OCI-LY1 (cell line): ENCODE results near the gene PI4KA.

Experiments
- H2AFZ ChIP-seq: fragments of 200-600 bp; sonication (generic), shearing (Covaris generic); 2 replicates; pipeline ENCODE4 v1.6.0; 2014; ENCODE audit warnings: antibody characterized with exemption, mild to moderate bottlenecking, low read length
- H3F3A ChIP-seq: fragments of 200-600 bp; sonication (generic), shearing (Covaris generic); 2 replicates; pipeline ENCODE4 v1.6.0; 2014; ENCODE audit warnings: mild to moderate bottlenecking, antibody characterized with exemption, low read length, moderate library complexity; ENCODE audit not compliant: insufficient read depth
- H3K27ac ChIP-seq: fragments of 200-600 bp; sonication (generic); 2 replicates; pipeline ENCODE4 v1.5.1; 2014; ENCODE audit warnings: low read length, mixed run types, mild to moderate bottlenecking, low read depth; ENCODE audit not compliant: poor library complexity, severe bottlenecking
- H3K27me3 ChIP-seq: fragments of 200-600 bp; sonication (generic); 2 replicates; pipeline ENCODE4 v1.6.0; 2014; ENCODE audit warnings: antibody characterized with exemption, mild to moderate bottlenecking, low read length, moderate library complexity; ENCODE audit not compliant: insufficient read depth
- H3K36me3 ChIP-seq: fragments of 200-600 bp; sonication (generic); 2 replicates; pipeline ENCODE4 v1.6.1; 2014; ENCODE audit warnings: mild to moderate bottlenecking, antibody characterized with exemption, low read length, moderate library complexity, mixed read lengths; ENCODE audit not compliant: insufficient read depth
- H3K4me1 ChIP-seq: fragments of 200-600 bp; sonication (generic); 2 replicates; pipeline ENCODE4 v1.5.1; 2014; ENCODE audit warnings: mild to moderate bottlenecking, low read length, moderate library complexity; ENCODE audit not compliant: insufficient read depth, severe bottlenecking
- H3K4me2 ChIP-seq: fragments of 200-600 bp; sonication (generic), shearing (Covaris generic); 2 replicates; pipeline ENCODE4 v1.6.1; 2014; ENCODE audit warnings: low read length
- H3K4me3 ChIP-seq: fragments of 200-600 bp; sonication (generic); 2 replicates; pipeline ENCODE4 v1.5.1; 2014; ENCODE audit warnings: low read length, low read depth, mild to moderate bottlenecking, mixed read lengths; ENCODE audit not compliant: poor library complexity, severe bottlenecking
- H3K79me2 ChIP-seq: fragments of 200-600 bp; shearing (Covaris generic); 2 replicates; pipeline ENCODE4 v1.6.1; 2016; ENCODE audit warnings: mixed run types, low read length, mixed read lengths; ENCODE audit not compliant: insufficient read depth
- H3K9ac ChIP-seq: fragments of 200-600 bp; sonication (generic), shearing (Covaris generic); 2 replicates; pipeline ENCODE4 v1.6.1; 2014; ENCODE audit warnings: mild to moderate bottlenecking, low read length, mixed read lengths
- H3K9me2 ChIP-seq: fragments of 200-600 bp; sonication (generic), shearing (Covaris generic); 2 replicates; pipeline ENCODE4 v1.6.1; 2014; ENCODE audit warnings: low read depth, mild to moderate bottlenecking, low read length, mixed read lengths
- H3K9me3 ChIP-seq: fragments of 200-600 bp; shearing (Covaris generic); 2 replicates; pipeline ENCODE4 v1.6.1; 2014; ENCODE audit warnings: low read length, mixed read lengths
- H4K20me1 ChIP-seq: fragments of 200-600 bp; sonication (generic), shearing (Covaris generic); 2 replicates; pipeline ENCODE4 v1.6.0; 2016; ENCODE audit warnings: mild to moderate bottlenecking, low read length; ENCODE audit not compliant: insufficient read depth
- EZH2 ChIP-seq: fragments of 200-600 bp; sonication (generic), shearing (Covaris generic); IDR thresholded peaks from 2 replicates; pipeline ENCODE4 v1.8.0; 2017; ENCODE audit warnings: borderline replicate concordance, mixed run types, mild to moderate bottlenecking, antibody characterized with exemption, low read length, moderate library complexity, mixed read lengths
- TF ChIP-seq, protein P1 (sequence below): fragments of 200-600 bp; sonication (generic), shearing (Covaris generic); IDR thresholded peaks from 2 replicates; pipeline ENCODE4 v1.5.1; 2017; ENCODE audit warnings: mild to moderate bottlenecking, antibody characterized with exemption, low read length, moderate library complexity, mixed read lengths

Gene PI4KA

DNA sequence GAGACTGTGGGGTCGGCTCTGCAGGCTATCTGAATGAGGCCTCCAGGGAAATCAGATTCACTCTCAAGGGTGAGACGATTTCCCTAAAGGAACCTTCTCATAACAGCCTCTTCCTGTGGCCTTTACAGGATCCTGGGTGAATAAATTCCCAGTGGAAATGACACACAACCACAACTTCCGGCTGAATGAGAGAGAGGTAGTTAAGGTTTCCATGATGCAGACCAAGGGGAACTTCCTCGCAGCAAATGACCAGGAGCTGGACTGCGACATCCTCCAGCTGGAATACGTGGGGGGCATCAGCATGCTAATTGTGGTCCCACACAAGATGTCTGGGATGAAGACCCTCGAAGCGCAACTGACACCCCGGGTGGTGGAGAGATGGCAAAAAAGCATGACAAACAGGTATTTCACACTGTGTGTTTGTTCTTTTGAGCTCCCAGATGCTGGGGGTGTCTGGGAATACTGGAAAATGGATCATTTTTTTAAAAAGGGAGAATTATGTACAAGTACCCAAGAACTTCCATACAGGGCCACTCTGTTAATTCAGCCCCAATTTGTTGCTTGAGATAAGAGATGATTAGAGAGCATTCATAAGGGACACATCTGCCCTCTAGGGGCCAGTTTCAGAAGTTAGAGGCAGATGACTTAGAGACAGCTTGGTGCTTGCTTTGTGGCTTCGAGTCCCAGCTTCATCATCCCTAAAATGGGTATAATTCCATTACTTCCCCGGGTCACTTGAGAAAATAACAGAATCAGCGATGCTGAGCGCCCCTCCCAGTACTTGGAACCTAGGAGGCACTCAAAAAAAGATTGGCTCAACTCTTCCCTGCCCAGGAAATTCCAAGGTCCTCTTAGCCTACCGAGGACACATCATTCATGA lies 74.5 kb downstream of the PI4KA start:
- Histone ChIP-seq H3F3A (no peaks in the 10 kb centered on the region), H3K4me1 (peaks cover 7% of the 10 kb centered on the region), H3K9ac (no peak overlapping the region), H3K9me3 (no peaks in the 10 kb centered on the region), H2AFZ (no peak overlapping the region), H3K9me2 (no peaks in the 10 kb centered on the region), H3K27me3 (no peaks in the 10 kb centered on the region), H3K4me2 (peak overlapping the region; percentile 6; the same call in 1 of the 2 replicates), H3K79me2 (no peaks in the 10 kb centered on the region), H3K36me3 (peaks cover 36% of the 10 kb centered on the region; the same call in 1 of the 2 replicates), H3K4me3 (no peak overlapping the region), H4K20me1 (no peaks in the 10 kb centered on the region), H3K27ac (no peak overlapping the region)
- TF ChIP-seq, protein P1, sequence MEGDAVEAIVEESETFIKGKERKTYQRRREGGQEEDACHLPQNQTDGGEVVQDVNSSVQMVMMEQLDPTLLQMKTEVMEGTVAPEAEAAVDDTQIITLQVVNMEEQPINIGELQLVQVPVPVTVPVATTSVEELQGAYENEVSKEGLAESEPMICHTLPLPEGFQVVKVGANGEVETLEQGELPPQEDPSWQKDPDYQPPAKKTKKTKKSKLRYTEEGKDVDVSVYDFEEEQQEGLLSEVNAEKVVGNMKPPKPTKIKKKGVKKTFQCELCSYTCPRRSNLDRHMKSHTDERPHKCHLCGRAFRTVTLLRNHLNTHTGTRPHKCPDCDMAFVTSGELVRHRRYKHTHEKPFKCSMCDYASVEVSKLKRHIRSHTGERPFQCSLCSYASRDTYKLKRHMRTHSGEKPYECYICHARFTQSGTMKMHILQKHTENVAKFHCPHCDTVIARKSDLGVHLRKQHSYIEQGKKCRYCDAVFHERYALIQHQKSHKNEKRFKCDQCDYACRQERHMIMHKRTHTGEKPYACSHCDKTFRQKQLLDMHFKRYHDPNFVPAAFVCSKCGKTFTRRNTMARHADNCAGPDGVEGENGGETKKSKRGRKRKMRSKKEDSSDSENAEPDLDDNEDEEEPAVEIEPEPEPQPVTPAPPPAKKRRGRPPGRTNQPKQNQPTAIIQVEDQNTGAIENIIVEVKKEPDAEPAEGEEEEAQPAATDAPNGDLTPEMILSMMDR, result peak; percentile 83
- TF ChIP-seq EZH2, result no peak

DNA sequence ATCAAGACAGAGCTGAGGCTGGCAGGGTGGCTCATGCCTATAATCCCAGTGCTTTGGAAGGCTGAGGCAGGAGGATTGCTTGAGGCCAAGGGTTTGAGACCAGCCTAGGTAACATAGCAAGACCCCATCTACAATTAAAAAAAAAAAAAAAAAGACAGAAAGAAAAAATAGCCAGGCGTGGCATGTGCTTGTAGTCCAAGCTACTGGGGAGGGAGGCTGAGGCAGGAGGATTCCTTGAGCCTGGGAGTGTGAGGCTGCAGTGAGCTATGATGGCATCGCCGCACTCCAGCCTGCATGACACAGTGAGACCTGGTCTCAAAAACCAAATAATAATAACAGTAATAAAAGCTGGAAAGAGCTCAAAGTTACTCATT lies 75.3 kb downstream of the PI4KA start:
- no peak overlapping the region for H2AFZ ChIP-seq
- TF ChIP-seq, protein P1, result no peak
- TF ChIP-seq EZH2, result no peak
- no peaks in the 10 kb centered on the region for H3K27me3 ChIP-seq
- no peak overlapping the region for H3K4me2 ChIP-seq
- no peaks in the 10 kb centered on the region for H3K9me2 ChIP-seq
- no peak overlapping the region for H3K27ac ChIP-seq
- no peak overlapping the region for H3K9ac ChIP-seq
- no peaks in the 10 kb centered on the region for H3K79me2 ChIP-seq
- H3K4me3 ChIP-seq, result no peak overlapping the region
- no peaks in the 10 kb centered on the region for H3F3A ChIP-seq
- peaks cover 36% of the 10 kb centered on the region; the same call in 1 of the 2 replicates for H3K36me3 ChIP-seq
- peaks cover 7% of the 10 kb centered on the region for H3K4me1 ChIP-seq
- no peaks in the 10 kb centered on the region for H3K9me3 ChIP-seq
- no peaks in the 10 kb centered on the region for H4K20me1 ChIP-seq

DNA sequence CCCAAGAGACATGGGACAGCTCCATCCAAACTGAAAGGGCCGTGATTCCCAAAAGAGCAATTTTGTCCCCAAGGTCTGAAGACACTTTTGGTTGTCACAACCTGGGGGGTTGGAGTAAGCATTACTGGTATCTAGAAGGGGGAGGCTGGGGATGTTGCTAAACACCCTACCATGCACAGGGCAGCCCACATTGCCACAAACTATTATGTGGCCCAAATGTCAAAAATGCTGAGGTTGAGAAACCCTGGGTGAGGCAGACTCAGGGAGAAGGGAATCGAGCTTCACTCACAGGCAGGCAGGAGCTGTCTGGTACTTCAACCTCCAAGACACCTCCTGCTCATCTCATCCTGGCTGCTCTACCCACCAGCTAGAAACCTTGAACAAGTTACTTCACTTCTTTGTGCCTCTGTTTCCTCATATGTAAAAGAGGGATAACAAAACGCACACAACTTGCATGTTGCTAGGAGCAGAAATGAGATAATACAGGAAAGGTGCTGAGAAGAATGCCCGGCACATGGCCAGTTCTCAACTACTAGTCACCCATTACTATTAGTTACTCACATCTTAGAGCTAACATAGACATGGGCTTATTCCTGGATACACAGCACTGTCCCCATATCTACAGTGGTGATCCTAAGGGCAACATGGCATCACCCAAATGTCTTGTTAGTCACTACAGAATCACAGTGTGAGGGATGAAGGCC lies 75.9 kb downstream of the PI4KA start:
- H3K27me3 ChIP-seq, result no peaks in the 10 kb centered on the region
- no peak for TF ChIP-seq EZH2
- TF ChIP-seq, protein P1, result no peak
- H4K20me1 ChIP-seq, result no peaks in the 10 kb centered on the region
- no peak overlapping the region for H2AFZ ChIP-seq
- H3K4me2 ChIP-seq, result no peak overlapping the region
- H3K27ac ChIP-seq, result no peak overlapping the region
- H3K79me2 ChIP-seq, result no peaks in the 10 kb centered on the region
- H3K9me2 ChIP-seq, result no peaks in the 10 kb centered on the region
- no peaks in the 10 kb centered on the region for H3K9me3 ChIP-seq
- H3F3A ChIP-seq, result no peaks in the 10 kb centered on the region
- no peak overlapping the region for H3K4me3 ChIP-seq
- H3K4me1 ChIP-seq, result peaks cover 7% of the 10 kb centered on the region
- H3K36me3 ChIP-seq, result peaks cover 33% of the 10 kb centered on the region; the same call in 1 of the 2 replicates
- H3K9ac ChIP-seq, result no peak overlapping the region
